Neuron (in vitro differentiated cells): Measurements from ENCODE around the gene SLC5A2.
"Not testable (repeated sequence)": the region's sequence is repeated elsewhere in the genome, so short reads cannot be mapped to it uniquely, and the experiment has no call there.

Source experiments
- H2AFZ ChIP-seq: one replicate; pipeline ENCODE4 v1.6.1; 2013; ENCODE audit warnings: low read depth, mild to moderate bottlenecking, inconsistent platforms, low read length, moderate library complexity
- H3K27me3 ChIP-seq: one replicate; pipeline ENCODE4 v1.6.1; 2013; ENCODE audit warnings: low read length; ENCODE audit not compliant: insufficient read depth
- H3K36me3 ChIP-seq: one replicate; pipeline ENCODE4 v1.6.1; 2013; ENCODE audit warnings: low read length; ENCODE audit not compliant: insufficient read depth
- H3K4me1 ChIP-seq: one replicate; pipeline ENCODE4 v1.6.1; 2013; ENCODE audit warnings: low read length; ENCODE audit not compliant: insufficient read depth
- H3K4me3 ChIP-seq: 2 replicates; pipeline ENCODE4 v1.5.1; 2013; ENCODE audit warnings: mild to moderate bottlenecking, low read length, moderate library complexity
- H3K9me3 ChIP-seq: one replicate; pipeline ENCODE4 v1.6.1; 2013; ENCODE audit warnings: low read length

SLC5A2 gene

GRCh38 chr16:31501966-31502348, 19.0 kb downstream of the SLC5A2 start:
- no peaks in the 10 kb centered on the region for H3K27me3 ChIP-seq
- no peak overlapping the region for H3K4me3 ChIP-seq
- H3K9me3 ChIP-seq = no peaks in the 10 kb centered on the region
- H3K4me1 ChIP-seq = peaks cover 4% of the 10 kb centered on the region
- no peak overlapping the region for H2AFZ ChIP-seq
- peaks cover 41% of the 10 kb centered on the region for H3K36me3 ChIP-seq

- Histone ChIP-seq H2AFZ (no peak overlapping the region), H3K9me3 (no peaks in the 10 kb centered on the region), H3K4me3 (no peak overlapping the region), H3K36me3 (peaks cover 35% of the 10 kb centered on the region), H3K4me1 (peaks cover 10% of the 10 kb centered on the region), H3K27me3 (no peaks in the 10 kb centered on the region)
Measured at GRCh38 chr16:31502981-31503380, 20.1 kb downstream of the SLC5A2 start.

GRCh38 chr16:31503555-31503954, 20.6 kb downstream of the SLC5A2 start:
- H3K36me3 ChIP-seq = peaks cover 29% of the 10 kb centered on the region
- H3K27me3 ChIP-seq, H2AFZ ChIP-seq, H3K9me3 ChIP-seq, H3K4me3 ChIP-seq: not testable (repeated sequence)
- peaks cover 10% of the 10 kb centered on the region for H3K4me1 ChIP-seq

- H3K27me3 ChIP-seq = no peaks in the 10 kb centered on the region
- peaks cover 24% of the 10 kb centered on the region for H3K36me3 ChIP-seq
- H2AFZ ChIP-seq = no peak overlapping the region
- peaks cover 15% of the 10 kb centered on the region for H3K4me1 ChIP-seq
- H3K4me3 ChIP-seq = no peak overlapping the region
- H3K9me3 ChIP-seq = no peaks in the 10 kb centered on the region
Measured at GRCh38 chr16:31504159-31504558, 21.2 kb downstream of the SLC5A2 start.

- no peaks in the 10 kb centered on the region for H3K27me3 ChIP-seq
- no peaks in the 10 kb centered on the region for H3K9me3 ChIP-seq
- H2AFZ ChIP-seq = no peak overlapping the region
- no peak overlapping the region for H3K4me3 ChIP-seq
- H3K36me3 ChIP-seq = peaks cover 13% of the 10 kb centered on the region
- peaks cover 20% of the 10 kb centered on the region for H3K4me1 ChIP-seq
Measured at GRCh38 chr16:31505483-31505882, 22.6 kb downstream of the SLC5A2 start.

- Histone ChIP-seq H2AFZ (peak overlapping the region; percentile 92), H3K9me3 (no peaks in the 10 kb centered on the region), H3K4me3 (peak overlapping the region; percentile 80)
Measured at GRCh38 chr16:31507617-31507928, 24.6 kb downstream of the SLC5A2 start.

GRCh38 chr16:31507929-31508705, 25.2 kb downstream of the SLC5A2 start, which contains the start of gene RUSF1:
Gene RUSF1 (minus strand): TSS chr16:31508391. CDS start chr16:31508373, 18 bp downstream.
- Histone ChIP-seq H3K9me3 (no peaks in the 10 kb centered on the region), H3K4me3 (peak within 1 kb of the TSS; percentile 80), H2AFZ (peak within 1 kb of the TSS; percentile 92), H3K4me1 (peaks cover 20% of the 10 kb centered on the region), H3K27me3 (no peaks in the 10 kb centered on the region), H3K36me3 (peaks cover 10% of the 10 kb centered on the region)

More at GRCh38 chr16:31507617-31507928, 24.6 kb downstream of the SLC5A2 start:
- Histone ChIP-seq H3K4me1 (peaks cover 20% of the 10 kb centered on the region), H3K36me3 (peaks cover 10% of the 10 kb centered on the region), H3K27me3 (no peaks in the 10 kb centered on the region)

GRCh38 chr16:31508706-31509195, 25.8 kb downstream of the SLC5A2 start:
- Histone ChIP-seq H3K4me3 (peak overlapping the region; percentile 80), H2AFZ (peak overlapping the region; percentile 92), H3K27me3 (no peaks in the 10 kb centered on the region), H3K9me3 (no peaks in the 10 kb centered on the region), H3K36me3 (peaks cover 10% of the 10 kb centered on the region), H3K4me1 (peaks cover 20% of the 10 kb centered on the region)

GRCh38 chr16:31513126-31513525, 30.2 kb downstream of the SLC5A2 start:
- Histone ChIP-seq H3K4me1 (peaks cover 9% of the 10 kb centered on the region), H3K36me3 (no peaks in the 10 kb centered on the region), H3K4me3 (no peak overlapping the region), H3K27me3 (no peaks in the 10 kb centered on the region), H3K9me3 (no peaks in the 10 kb centered on the region), H2AFZ (no peak overlapping the region)

- Histone ChIP-seq H3K9me3 (no peaks in the 10 kb centered on the region), H2AFZ (no peak overlapping the region), H3K36me3 (no peaks in the 10 kb centered on the region), H3K4me3 (no peak overlapping the region), H3K27me3 (no peaks in the 10 kb centered on the region), H3K4me1 (peaks cover 7% of the 10 kb centered on the region)
Measured at GRCh38 chr16:31513884-31514283, 31.0 kb downstream of the SLC5A2 start.

GRCh38 chr16:31517800-31518402, 35.0 kb downstream of the SLC5A2 start:
- no peaks in the 10 kb centered on the region for H3K36me3 ChIP-seq
- no peak overlapping the region for H3K4me3 ChIP-seq
- peaks cover 10% of the 10 kb centered on the region for H3K4me1 ChIP-seq
- no peak overlapping the region for H2AFZ ChIP-seq
- H3K27me3 ChIP-seq = no peaks in the 10 kb centered on the region
- H3K9me3 ChIP-seq = no peaks in the 10 kb centered on the region

- no peaks in the 10 kb centered on the region for H3K9me3 ChIP-seq
- no peak overlapping the region for H2AFZ ChIP-seq
- H3K27me3 ChIP-seq = no peaks in the 10 kb centered on the region
- no peak overlapping the region for H3K4me3 ChIP-seq
- peaks cover 10% of the 10 kb centered on the region for H3K4me1 ChIP-seq
- H3K36me3 ChIP-seq = no peaks in the 10 kb centered on the region
Measured at GRCh38 chr16:31519759-31520431, 37.0 kb downstream of the SLC5A2 start.

- Histone ChIP-seq H3K4me3 (no peak overlapping the region), H3K27me3 (no peaks in the 10 kb centered on the region), H3K4me1 (peaks cover 10% of the 10 kb centered on the region), H3K9me3 (no peaks in the 10 kb centered on the region), H2AFZ (no peak overlapping the region), H3K36me3 (no peaks in the 10 kb centered on the region)
Measured at GRCh38 chr16:31521368-31521767, 38.4 kb downstream of the SLC5A2 start.
